NB4 (cell line): ENCODE data around the gene CLNK.

ENCODE experiments used
- DNase-seq: peaks from one replicate; pipeline ENCODE4 v3.0.0; 2010; ENCODE audit warnings: low read depth
- H3K4me3 ChIP-seq: one replicate; pipeline ENCODE4 v1.5.1; 2011; ENCODE audit warnings: mild to moderate bottlenecking, low read depth, low read length, moderate library complexity
- CTCF ChIP-seq: IDR thresholded peaks from one replicate; pipeline ENCODE4 v1.5.1; 2012; ENCODE audit warnings: low read depth, low read length
- MAX ChIP-seq: IDR thresholded peaks from 2 replicates; pipeline ENCODE4 v1.6.1; 2011; ENCODE audit warnings: low read depth, low read length
- MYC ChIP-seq: IDR thresholded peaks from 2 replicates; pipeline ENCODE4 v1.6.1; 2011; ENCODE audit warnings: low read depth, low read length
- POLR2A ChIP-seq: IDR thresholded peaks from 2 replicates; pipeline ENCODE4 v1.6.1; 2011; ENCODE audit warnings: mild to moderate bottlenecking; ENCODE audit not compliant: insufficient read length; ENCODE audit errors: extremely low read depth

The CLNK gene

GRCh38 chr4:10527438-10527837 lies 157.1 kb downstream of the CLNK start:
- no peak for DNase-seq
- H3K4me3 ChIP-seq, result no peak overlapping the region
- no peak for TF ChIP-seq MYC
- no peak for TF ChIP-seq CTCF
- 0 out of 2 replicates have a peak, but pooled peaks have one; percentile 6 for TF ChIP-seq MAX
- no peak for TF ChIP-seq POLR2A

GRCh38 chr4:10526429-10527222 lies 157.9 kb downstream of the CLNK start:
- no peak overlapping the region for H3K4me3 ChIP-seq
- TF ChIP-seq CTCF, result no peak
- TF ChIP-seq MAX, result no peak
- no peak for TF ChIP-seq MYC
- no peak for TF ChIP-seq POLR2A
- no peak for DNase-seq

GRCh38 chr4:10524196-10524833 lies 160.3 kb downstream of the CLNK start:
- TF ChIP-seq MAX, result peak; percentile 50; the same call in 1 of the 2 replicates
- TF ChIP-seq POLR2A, result no peak
- peak; percentile 28 for DNase-seq
- H3K4me3 ChIP-seq, result no peak overlapping the region

GRCh38 chr4:10521424-10521823 lies 163.1 kb downstream of the CLNK start:
- TF ChIP-seq MYC (no peak), MAX (no peak), CTCF (no peak), POLR2A (no peak)
- DNase-seq, result no peak
- H3K4me3 ChIP-seq, result no peak overlapping the region

- no peak for DNase-seq
- no peak for TF ChIP-seq MAX
- TF ChIP-seq CTCF, result no peak
- TF ChIP-seq POLR2A, result no peak
- TF ChIP-seq MYC, result no peak
- no peak overlapping the region for H3K4me3 ChIP-seq
These were observed 174.8 kb downstream of the CLNK start for GRCh38 chr4:10509733-10510132.

GRCh38 chr4:10506077-10506476 lies 178.5 kb downstream of the CLNK start:
- no peak overlapping the region for H3K4me3 ChIP-seq
- DNase-seq, result peak; percentile 18
- no peak for TF ChIP-seq POLR2A
- TF ChIP-seq MAX, result no peak
- TF ChIP-seq CTCF, result no peak
- no peak for TF ChIP-seq MYC
